H9 (cell line): ENCODE measurements around the gene MYO1F. TPM values are rescaled to one million over a fixed set of nuclear protein-coding genes. Genes with fewer than 3 reads are reported as not detected.

Source experiments
- DNase-seq: peaks from one replicate; pipeline ENCODE4 v3.0.0-alpha.2; 2017
- H2AFZ ChIP-seq: one replicate; pipeline ENCODE4 v1.6.1; 2013; ENCODE audit warnings: mild to moderate bottlenecking, low read length, control low read depth, moderate library complexity
- H2AK5ac ChIP-seq: 2 replicates; pipeline ENCODE4 v1.6.1; 2013; ENCODE audit warnings: low read length, control low read depth, mixed read lengths; ENCODE audit not compliant: insufficient read length
- H2BK120ac ChIP-seq: one replicate; pipeline ENCODE4 v1.6.1; 2013; ENCODE audit warnings: low read depth, mild to moderate bottlenecking, low read length, control low read depth, inconsistent platforms; ENCODE audit not compliant: poor library complexity, severe bottlenecking
- H2BK12ac ChIP-seq: 2 replicates; pipeline ENCODE4 v1.6.1; 2013; ENCODE audit warnings: low read length, control low read depth, mixed read lengths, low read depth; ENCODE audit not compliant: insufficient read length
- H2BK15ac ChIP-seq: 2 replicates; pipeline ENCODE4 v1.6.1; 2013; ENCODE audit warnings: low read depth, low read length, control low read depth
- H2BK20ac ChIP-seq: one replicate; pipeline ENCODE4 v1.6.1; 2013; ENCODE audit warnings: low read depth, mild to moderate bottlenecking, low read length, control low read depth, inconsistent platforms; ENCODE audit not compliant: poor library complexity, severe bottlenecking
- H2BK5ac ChIP-seq: 2 replicates; pipeline ENCODE4 v1.6.1; 2013; ENCODE audit warnings: low read length, control low read depth, mixed read lengths; ENCODE audit not compliant: insufficient read length
- H3K14ac ChIP-seq: 2 replicates; pipeline ENCODE4 v1.6.1; 2013; ENCODE audit warnings: low read length, control low read depth; ENCODE audit not compliant: insufficient read depth
- H3K18ac ChIP-seq: 2 replicates; pipeline ENCODE4 v1.6.1; 2013; ENCODE audit warnings: low read depth, mild to moderate bottlenecking, mixed read lengths, low read length, control low read depth; ENCODE audit not compliant: insufficient read length
- H3K23ac ChIP-seq: 2 replicates; pipeline ENCODE4 v1.6.1; 2013; ENCODE audit warnings: low read length, control low read depth, mixed read lengths, low read depth; ENCODE audit not compliant: insufficient read length
- H3K23me2 ChIP-seq: 2 replicates; pipeline ENCODE4 v1.6.1; 2013; ENCODE audit warnings: low read depth, mild to moderate bottlenecking, mixed read lengths, low read length, control low read depth; ENCODE audit not compliant: insufficient read length, poor library complexity, severe bottlenecking
- H3K27ac ChIP-seq: 2 replicates; pipeline ENCODE4 v1.5.1; 2013; ENCODE audit warnings: low read length, control low read depth, mixed read lengths, low read depth; ENCODE audit not compliant: insufficient read length
- H3K27me3 ChIP-seq: 2 replicates; pipeline ENCODE4 v1.6.1; 2013; ENCODE audit warnings: low read length, control low read depth, inconsistent platforms; ENCODE audit not compliant: insufficient read depth
- H3K4ac ChIP-seq: 2 replicates; pipeline ENCODE4 v1.6.1; 2013; ENCODE audit warnings: low read depth, mild to moderate bottlenecking, control low read depth, inconsistent platforms, low read length, moderate library complexity
- H3K4me1 ChIP-seq: 2 replicates; pipeline ENCODE4 v1.6.1; 2013; ENCODE audit warnings: low read length, control low read depth, inconsistent platforms; ENCODE audit not compliant: insufficient read depth
- H3K4me2 ChIP-seq: 2 replicates; pipeline ENCODE4 v1.6.1; 2013; ENCODE audit warnings: low read length, control low read depth, mixed read lengths; ENCODE audit not compliant: insufficient read length, insufficient read depth
- H3K56ac ChIP-seq: 2 replicates; pipeline ENCODE4 v1.6.1; 2013; ENCODE audit warnings: low read depth, mild to moderate bottlenecking, mixed read lengths, low read length, control low read depth; ENCODE audit not compliant: insufficient read length
- H3K79me1 ChIP-seq: 2 replicates; pipeline ENCODE4 v1.6.1; 2013; ENCODE audit warnings: low read depth, mild to moderate bottlenecking, moderate library complexity, low read length, control low read depth, inconsistent platforms; ENCODE audit not compliant: insufficient read depth, poor library complexity, severe bottlenecking
- H3K79me2 ChIP-seq: 2 replicates; pipeline ENCODE4 v1.6.1; 2013; ENCODE audit warnings: low read length, control low read depth, inconsistent platforms; ENCODE audit not compliant: insufficient read depth
- H3K9ac ChIP-seq: 2 replicates; pipeline ENCODE4 v1.6.1; 2013; ENCODE audit warnings: low read length, control low read depth, mixed read lengths; ENCODE audit not compliant: insufficient read length; ENCODE audit errors: extremely low read depth
- H3K9me3 ChIP-seq: one replicate; pipeline ENCODE4 v1.6.1; 2013; ENCODE audit warnings: low read depth, low read length, inconsistent platforms; ENCODE audit not compliant: control insufficient read depth
- H3T11ph ChIP-seq: one replicate; pipeline ENCODE4 v1.6.1; 2013; ENCODE audit warnings: mild to moderate bottlenecking, low read length, control low read depth, inconsistent platforms
- H4K20me1 ChIP-seq: one replicate; pipeline ENCODE4 v1.6.1; 2013; ENCODE audit not compliant: control insufficient read depth, insufficient read length, insufficient read depth
- H4K5ac ChIP-seq: 2 replicates; pipeline ENCODE4 v1.6.1; 2013; ENCODE audit warnings: low read depth, mild to moderate bottlenecking, mixed read lengths, low read length, control low read depth; ENCODE audit not compliant: insufficient read length
- H4K8ac ChIP-seq: replicated peaks from 2 replicates; pipeline ENCODE4 v1.6.1; 2013; ENCODE audit warnings: low read length, control low read depth, mixed read lengths, low read depth; ENCODE audit not compliant: insufficient read length
- H4K91ac ChIP-seq: 2 replicates; pipeline ENCODE4 v1.6.1; 2013; ENCODE audit warnings: low read depth, mild to moderate bottlenecking, moderate library complexity, mixed read lengths, low read length, control low read depth; ENCODE audit not compliant: insufficient read length
- H3K27ac Mint-ChIP-seq, 3 experiments: 2 replicates in 2 of 3; 3 replicates in 1 of 3; pipeline ENCODE4 v1.8.0; 2020 to 2021; ENCODE audit warnings: mixed read lengths in 3 of 3, mild to moderate bottlenecking in 1 of 3, moderate library complexity in 1 of 3
- H3K27me3 Mint-ChIP-seq: 2 replicates; pipeline ENCODE4 v1.8.0; 2021; ENCODE audit warnings: low read depth, mild to moderate bottlenecking, moderate library complexity, mixed read lengths
- H3K36me3 Mint-ChIP-seq, 3 experiments: 2 replicates in 2 of 3; 3 replicates in 1 of 3; pipeline ENCODE4 v1.8.0; 2020 to 2021; ENCODE audit warnings: low read depth in 3 of 3, mixed read lengths in 3 of 3; ENCODE audit not compliant: insufficient read depth in 1 of 3
- H3K4me1 Mint-ChIP-seq, 2 experiments: 2 replicates each; pipeline ENCODE4 v1.8.0; 2020; ENCODE audit warnings: mixed read lengths in 2 of 2
- H3K4me3 Mint-ChIP-seq, 2 experiments: 2 replicates in 1 of 2; 3 replicates in 1 of 2; pipeline ENCODE4 v1.8.0; 2020 to 2021; ENCODE audit warnings: mild to moderate bottlenecking in 2 of 2, mixed read lengths in 2 of 2, moderate library complexity in 1 of 2
- H3K9me3 Mint-ChIP-seq, 2 experiments: 2 replicates in 1 of 2; 3 replicates in 1 of 2; pipeline ENCODE4 v1.8.0; 2020; ENCODE audit warnings: mild to moderate bottlenecking in 2 of 2, mixed read lengths in 2 of 2, moderate library complexity in 1 of 2
- CTCF ChIP-seq: fragments of 200-600 bp; sonication (generic); conservative IDR thresholded peaks from 3 replicates; pipeline ENCODE4 v1.8.0; 2021; ENCODE audit warnings: antibody characterized with exemption, mild to moderate bottlenecking
- WGBS: extraction: QIAGEN DNeasy Blood & Tissue Kit; methylation state at CpG from one replicate; pipeline ENCODE4 v1.1.7; 2013; ENCODE audit warnings: missing lambda C conversion rate, low lambda C conversion rate, mixed read lengths; ENCODE audit not compliant: insufficient read length; ENCODE audit errors: extremely low coverage; 5-methylcytosine and 5-hydroxymethylcytosine counted together
- total RNA-seq: library from RNA; stranded (reverse); gene quantifications from 2 replicates; pipeline ENCODE4 v1.2.1, GENCODE V29; 2021

MYO1F gene
- total RNA-seq, 1 experiment from 2014 or later, result 1.0 TPM

GRCh38 chr19:8528500-8528899, 48.7 kb downstream of the MYO1F start:
- Mint-ChIP-seq H3K27ac (no peak overlapping the region), H3K9me3 (no peaks in the 10 kb centered on the region; a peak in 1 of 5 replicates), H3K36me3 (peaks cover 0 to 2% (median 0%) of the 10 kb centered on the region in 3 experiments; a peak in 3 of 7 replicates), H3K27me3 (peaks cover 3% of the 10 kb centered on the region), H3K4me1 (peaks cover 10 to 22% of the 10 kb centered on the region in 2 experiments), H3K4me3 (peak overlapping the region in 1 of 2 experiments; percentile 15; a peak in 3 of 5 replicates)
- H3K4me1 ChIP-seq, result peaks cover 3% of the 10 kb centered on the region; the same call in 1 of the 2 replicates
- no peak overlapping the region for H3K14ac ChIP-seq
- H4K20me1 ChIP-seq, result no peaks in the 10 kb centered on the region
- no peaks in the 10 kb centered on the region for H3K23me2 ChIP-seq
- no peak overlapping the region for H3K18ac ChIP-seq
- no CpG with 5 or more reads among the region's 4 CpGs for WGBS
- H2AFZ ChIP-seq, result no peak overlapping the region
- H3T11ph ChIP-seq, result no peak overlapping the region
- no peak overlapping the region for H3K4me2 ChIP-seq
- H2BK20ac ChIP-seq, result no peak overlapping the region
- H3K56ac ChIP-seq, result no peak overlapping the region
- H2BK12ac ChIP-seq, result no peak overlapping the region
- no peak overlapping the region for H2AK5ac ChIP-seq
- no peak overlapping the region for H3K4ac ChIP-seq
- H3K27me3 ChIP-seq, result no peaks in the 10 kb centered on the region
- H4K5ac ChIP-seq, result no peak overlapping the region
- H3K79me1 ChIP-seq, result no peaks in the 10 kb centered on the region
- TF ChIP-seq CTCF, result no peak
- H3K79me2 ChIP-seq, result no peaks in the 10 kb centered on the region
- no peaks in the 10 kb centered on the region for H3K9me3 ChIP-seq
- no peak overlapping the region for H3K27ac ChIP-seq
- H3K23ac ChIP-seq, result no peak overlapping the region
- H2BK5ac ChIP-seq, result no peak overlapping the region
- no peak for DNase-seq
- H2BK120ac ChIP-seq, result no peak overlapping the region
- no peak overlapping the region for H3K9ac ChIP-seq
- H2BK15ac ChIP-seq, result no peak overlapping the region
- H4K91ac ChIP-seq, result no peak overlapping the region
- no peak overlapping the region for H4K8ac ChIP-seq
